GM12892 (cell line): ENCODE measurements around the gene KLHL3.

ENCODE experiments used
- POLR2A ChIP-seq: IDR thresholded peaks from 2 replicates; pipeline ENCODE4 v1.6.1; 2011; ENCODE audit warnings: low read depth, low read length, control low read depth
- POLR2AphosphoS5 ChIP-seq: IDR thresholded peaks from 2 replicates; pipeline ENCODE4 v1.6.1; 2011; ENCODE audit warnings: low read depth, low read length, control low read depth
- TAF1 ChIP-seq: IDR thresholded peaks from 2 replicates; pipeline ENCODE4 v1.6.1; 2011; ENCODE audit warnings: low read depth, mild to moderate bottlenecking, control low read depth, low read length, borderline replicate concordance

- TF ChIP-seq POLR2AphosphoS5 (no peak), POLR2A (no peak), TAF1 (no peak)
Observed at GRCh38 chr5:137666901-137667300, 69.0 kb downstream of the KLHL3 start.
